ENCODE data around the gene GNG7. TPM values are rescaled to one million over a fixed set of nuclear protein-coding genes. Genes with fewer than 3 reads are reported as not detected.
"Not testable (repeated sequence)": the region's sequence is repeated elsewhere in the genome, so short reads cannot be mapped to it uniquely, and the experiment has no call there.

Gene GNG7
- polyA plus RNA-seq, 4 donors = 0.99 to 3.5 (median 2.6) TPM; not detected in 1

GRCh38 chr19:2587001-2587719, 115.3 kb downstream of the GNG7 start:
- peaks cover 0 to 30% (median 0%) of the 10 kb centered on the region in 3 donors for H3K27me3 ChIP-seq (ENCODE audit: control insufficient read depth in 3 of 3, insufficient read depth in 3 of 3, low read length in 3 of 3)
- peaks cover 0 to 20% of the 10 kb centered on the region in 2 donors for H3K9me3 ChIP-seq (ENCODE audit: control insufficient read depth in 2 of 2, insufficient read depth in 1 of 2, low read depth in 1 of 2, low read length in 1 of 2)
- no peaks in the 10 kb centered on the region for H3K36me3 ChIP-seq (ENCODE audit: control insufficient read depth in 3 of 3, insufficient read depth in 2 of 3, low read depth in 1 of 3, low read length in 3 of 3)
- no peak overlapping the region for H3K4me3 ChIP-seq (ENCODE audit: low read depth in 1 of 3, low read length in 3 of 3)
- peaks cover 0 to 4% (median 0%) of the 10 kb centered on the region in 3 donors for H3K4me1 ChIP-seq (ENCODE audit: control insufficient read depth in 3 of 3, insufficient read depth in 2 of 3, low read depth in 1 of 3, low read length in 2 of 3)
- H3K27ac ChIP-seq (ENCODE audit: low read depth in 1 of 3, low read length in 2 of 3) = peak overlapping the region in 1 of 3 donors; percentile 34
- WGBS, 3 donors = 77 to 88% (median 87%) methylated on average over 32 of the region's 32 CpGs
- DNase-seq (no peak), FAIRE-seq (no peak)

- no peaks in the 10 kb centered on the region for H3K36me3 ChIP-seq (ENCODE audit: control insufficient read depth in 3 of 3, insufficient read depth in 2 of 3, low read depth in 1 of 3, low read length in 3 of 3)
- WGBS, 3 donors = 82 to 96% (median 93%) methylated on average over 9 of the region's 9 CpGs
- H3K27me3 ChIP-seq (ENCODE audit: control insufficient read depth in 3 of 3, insufficient read depth in 3 of 3, low read length in 3 of 3) = peaks cover 0 to 30% (median 0%) of the 10 kb centered on the region in 3 donors
- H3K27ac ChIP-seq (ENCODE audit: low read depth in 1 of 3, low read length in 2 of 3) = no peak overlapping the region
- FAIRE-seq (no peak), DNase-seq (no peak)
- H3K4me1 ChIP-seq (ENCODE audit: control insufficient read depth in 3 of 3, insufficient read depth in 2 of 3, low read depth in 1 of 3, low read length in 2 of 3) = peaks cover 0 to 4% (median 0%) of the 10 kb centered on the region in 3 donors
- H3K9me3 ChIP-seq (ENCODE audit: control insufficient read depth in 2 of 2, insufficient read depth in 1 of 2, low read depth in 1 of 2, low read length in 1 of 2) = peaks cover 0 to 20% of the 10 kb centered on the region in 2 donors
- H3K4me3 ChIP-seq (ENCODE audit: low read depth in 1 of 3, low read length in 3 of 3) = no peak overlapping the region
Observed at GRCh38 chr19:2586196-2586595, 116.3 kb downstream of the GNG7 start.

- FAIRE-seq (no peak), DNase-seq (no peak)
- H3K36me3 ChIP-seq (ENCODE audit: control insufficient read depth in 3 of 3, insufficient read depth in 2 of 3, low read depth in 1 of 3, low read length in 3 of 3) = no peaks in the 10 kb centered on the region
- H3K27me3 ChIP-seq (ENCODE audit: control insufficient read depth in 3 of 3, insufficient read depth in 3 of 3, low read length in 3 of 3) = peaks cover 0 to 36% (median 0%) of the 10 kb centered on the region in 3 donors
- 84 to 89% (median 86%) methylated on average over 5 of the region's 5 CpGs for WGBS, 3 donors
- no peak overlapping the region for H3K27ac ChIP-seq (ENCODE audit: low read depth in 1 of 3, low read length in 2 of 3)
- H3K4me1 ChIP-seq (ENCODE audit: control insufficient read depth in 3 of 3, insufficient read depth in 2 of 3, low read depth in 1 of 3, low read length in 2 of 3) = peaks cover 0 to 8% (median 0%) of the 10 kb centered on the region in 3 donors
- H3K9me3 ChIP-seq (ENCODE audit: control insufficient read depth in 2 of 2, insufficient read depth in 1 of 2, low read depth in 1 of 2, low read length in 1 of 2) = peaks cover 0 to 20% of the 10 kb centered on the region in 2 donors
- no peak overlapping the region for H3K4me3 ChIP-seq (ENCODE audit: low read depth in 1 of 3, low read length in 3 of 3)
Observed at GRCh38 chr19:2584002-2584401, 118.5 kb downstream of the GNG7 start.

- H3K4me1 ChIP-seq (ENCODE audit: control insufficient read depth in 3 of 3, insufficient read depth in 2 of 3, low read depth in 1 of 3, low read length in 2 of 3) = peaks cover 0 to 10% (median 2%) of the 10 kb centered on the region in 3 donors
- H3K4me3 ChIP-seq (ENCODE audit: low read depth in 1 of 3, low read length in 3 of 3) = no peak overlapping the region
- H3K9me3 ChIP-seq (ENCODE audit: control insufficient read depth in 2 of 2, insufficient read depth in 1 of 2, low read depth in 1 of 2, low read length in 1 of 2) = peaks cover 0 to 24% of the 10 kb centered on the region in 2 donors
- no peak for DNase-seq
- H3K27ac ChIP-seq (ENCODE audit: low read depth in 1 of 3, low read length in 2 of 3) = no peak overlapping the region
- no peaks in the 10 kb centered on the region for H3K36me3 ChIP-seq (ENCODE audit: control insufficient read depth in 3 of 3, insufficient read depth in 2 of 3, low read depth in 1 of 3, low read length in 3 of 3)
- H3K27me3 ChIP-seq (ENCODE audit: control insufficient read depth in 3 of 3, insufficient read depth in 3 of 3, low read length in 3 of 3) = peaks cover 0 to 36% (median 0%) of the 10 kb centered on the region in 3 donors
- no peak for FAIRE-seq
- WGBS, 3 donors = 76 to 92% (median 78%) methylated on average over 6 of the region's 6 CpGs
Observed at GRCh38 chr19:2582984-2583956, 119.2 kb downstream of the GNG7 start.

GRCh38 chr19:2580396-2580795, 122.1 kb downstream of the GNG7 start:
- not testable (repeated sequence) for FAIRE-seq; H3K36me3 ChIP-seq (ENCODE audit: control insufficient read depth in 3 of 3, insufficient read depth in 2 of 3, low read depth in 1 of 3, low read length in 3 of 3); DNase-seq; H3K27ac ChIP-seq (ENCODE audit: low read depth in 1 of 3, low read length in 2 of 3); H3K4me3 ChIP-seq (ENCODE audit: low read depth in 1 of 3, low read length in 3 of 3)
- peaks cover 0 to 10% (median 4%) of the 10 kb centered on the region in 3 donors for H3K4me1 ChIP-seq (ENCODE audit: control insufficient read depth in 3 of 3, insufficient read depth in 2 of 3, low read depth in 1 of 3, low read length in 2 of 3)
- WGBS, 3 donors = 86 to 94% (median 91%) methylated on average over 5 of the region's 5 CpGs
- H3K27me3 ChIP-seq (ENCODE audit: control insufficient read depth in 3 of 3, insufficient read depth in 3 of 3, low read length in 3 of 3) = peaks cover 0 to 27% (median 0%) of the 10 kb centered on the region in 3 donors
- H3K9me3 ChIP-seq (ENCODE audit: control insufficient read depth in 2 of 2, insufficient read depth in 1 of 2, low read depth in 1 of 2, low read length in 1 of 2) = peaks cover 0 to 41% of the 10 kb centered on the region in 2 donors

GRCh38 chr19:2579678-2580280, 122.7 kb downstream of the GNG7 start:
- FAIRE-seq = no peak
- Histone ChIP-seq H3K27me3 (ENCODE audit: control insufficient read depth in 3 of 3, insufficient read depth in 3 of 3, low read length in 3 of 3) (peaks cover 0 to 29% (median 0%) of the 10 kb centered on the region in 3 donors), H3K4me1 (ENCODE audit: control insufficient read depth in 3 of 3, insufficient read depth in 2 of 3, low read depth in 1 of 3, low read length in 2 of 3) (peaks cover 0 to 10% (median 4%) of the 10 kb centered on the region in 3 donors), H3K9me3 (ENCODE audit: control insufficient read depth in 2 of 2, insufficient read depth in 1 of 2, low read depth in 1 of 2, low read length in 1 of 2) (peaks cover 0 to 41% of the 10 kb centered on the region in 2 donors), H3K36me3 (ENCODE audit: control insufficient read depth in 3 of 3, insufficient read depth in 2 of 3, low read depth in 1 of 3, low read length in 3 of 3) (no peaks in the 10 kb centered on the region), H3K4me3 (ENCODE audit: low read depth in 1 of 3, low read length in 3 of 3) (peak overlapping the region in 2 of 3 donors; percentile 18 to 20), H3K27ac (ENCODE audit: low read depth in 1 of 3, low read length in 2 of 3) (peak overlapping the region in 2 of 3 donors; percentile 28 to 56)
- WGBS, 3 donors = 40 to 42% (median 41%) methylated on average over 14 of the region's 14 CpGs
- DNase-seq = no peak

GRCh38 chr19:2578901-2579677, 123.4 kb downstream of the GNG7 start:
- Histone ChIP-seq H3K4me3 (ENCODE audit: low read depth in 1 of 3, low read length in 3 of 3) (peak overlapping the region; percentile 8 to 20 (median 18)), H3K27ac (ENCODE audit: low read depth in 1 of 3, low read length in 2 of 3) (peak overlapping the region; percentile 29 to 80 (median 66)), H3K27me3 (ENCODE audit: control insufficient read depth in 3 of 3, insufficient read depth in 3 of 3, low read length in 3 of 3) (peaks cover 0 to 29% (median 0%) of the 10 kb centered on the region in 3 donors), H3K4me1 (ENCODE audit: control insufficient read depth in 3 of 3, insufficient read depth in 2 of 3, low read depth in 1 of 3, low read length in 2 of 3) (peaks cover 0 to 10% (median 4%) of the 10 kb centered on the region in 3 donors), H3K36me3 (ENCODE audit: control insufficient read depth in 3 of 3, insufficient read depth in 2 of 3, low read depth in 1 of 3, low read length in 3 of 3) (no peaks in the 10 kb centered on the region), H3K9me3 (ENCODE audit: control insufficient read depth in 2 of 2, insufficient read depth in 1 of 2, low read depth in 1 of 2, low read length in 1 of 2) (peaks cover 0 to 44% of the 10 kb centered on the region in 2 donors)
- FAIRE-seq (no peak), DNase-seq (peak; percentile 84)
- WGBS, 3 donors = 1 to 2% (median 2%) methylated on average over 42 to 47 of the region's 47 CpGs

All from small intestine (tissue), 7 donors.